ENCODE results near the gene KLHL42.

- TF ChIP-seq CTCF (IDR thresholded peaks at IDR 0.05) = no peak
- TF ChIP-seq POLR2A (IDR thresholded peaks at IDR 0.05) = no peak
Observed at GRCh38 chr12:27785882-27786570, 6.0 kb downstream of the KLHL42 start.

Measured in body of pancreas (tissue), 4 donors.